Measurements from ENCODE around the gene POLR3GL. TPM values are rescaled to one million over a fixed set of nuclear protein-coding genes. Genes with fewer than 3 reads are reported as not detected.

Gene POLR3GL
- total RNA-seq, 1 experiment from 2014 or later, result 10.6 TPM

DNA sequence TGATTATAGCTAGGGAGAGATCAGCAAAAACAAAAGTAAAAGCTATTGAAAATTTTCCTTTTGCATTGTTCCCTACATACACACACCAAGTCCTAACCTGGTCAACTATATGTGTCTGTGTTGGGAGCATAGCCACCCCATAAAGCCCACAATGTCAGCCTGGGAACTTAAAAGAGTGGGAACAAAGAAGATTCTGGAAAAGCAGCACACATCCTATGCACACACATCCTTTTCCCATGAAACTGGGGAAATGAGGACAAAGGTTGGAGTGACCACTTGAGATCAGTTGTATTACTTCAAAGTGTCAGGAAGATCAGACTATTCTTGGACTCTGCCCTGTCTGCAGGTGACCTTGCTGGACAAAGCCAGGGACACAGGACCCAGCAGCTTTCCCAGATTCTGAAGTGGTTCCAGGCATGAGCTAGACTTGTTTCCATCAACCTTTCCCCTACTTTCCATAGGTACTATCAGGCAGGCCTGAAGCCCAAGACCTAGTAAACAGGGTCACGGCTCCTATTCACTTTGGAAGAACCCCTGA is 16.0 kb downstream of the POLR3GL start:
- Histone ChIP-seq H3K4me1 (replicated peaks; ENCODE audit: insufficient read depth) (peaks cover 60% of the 10 kb centered on the region), H3K79me2 (ENCODE audit: low read depth) (no peaks in the 10 kb centered on the region), H3K36me3 (ENCODE audit: low read depth) (no peaks in the 10 kb centered on the region), H3K9me2 (ENCODE audit: insufficient read depth) (no peaks in the 10 kb centered on the region), H2AFZ (no peak overlapping the region), H3K27me3 (ENCODE audit: insufficient read depth, low read depth) (no peaks in the 10 kb centered on the region), H3K9me3 (ENCODE audit: insufficient read depth, low read depth) (no peaks in the 10 kb centered on the region), H3K27ac (peak overlapping the region; percentile 100), H3K4me2 (peak overlapping the region; percentile 89), H4K20me1 (ENCODE audit: insufficient read depth) (no peaks in the 10 kb centered on the region), H3K4me3 (no peak overlapping the region), H3F3A (ENCODE audit: insufficient read depth, low read depth) (peaks cover 34% of the 10 kb centered on the region)
- BruUV-seq (replicated peaks), result no TSS peak
- POLR2A ChIA-PET (ENCODE audit: unreplicated experiment), result no interaction called here
- peak in 1 of 2 experiments; percentile 2 for DNase-seq
- intact Hi-C loops (cut with micrococcal nuclease; ENCODE audit: unreplicated experiment), result no loop called here
- TF ChIP-seq, protein P1, sequence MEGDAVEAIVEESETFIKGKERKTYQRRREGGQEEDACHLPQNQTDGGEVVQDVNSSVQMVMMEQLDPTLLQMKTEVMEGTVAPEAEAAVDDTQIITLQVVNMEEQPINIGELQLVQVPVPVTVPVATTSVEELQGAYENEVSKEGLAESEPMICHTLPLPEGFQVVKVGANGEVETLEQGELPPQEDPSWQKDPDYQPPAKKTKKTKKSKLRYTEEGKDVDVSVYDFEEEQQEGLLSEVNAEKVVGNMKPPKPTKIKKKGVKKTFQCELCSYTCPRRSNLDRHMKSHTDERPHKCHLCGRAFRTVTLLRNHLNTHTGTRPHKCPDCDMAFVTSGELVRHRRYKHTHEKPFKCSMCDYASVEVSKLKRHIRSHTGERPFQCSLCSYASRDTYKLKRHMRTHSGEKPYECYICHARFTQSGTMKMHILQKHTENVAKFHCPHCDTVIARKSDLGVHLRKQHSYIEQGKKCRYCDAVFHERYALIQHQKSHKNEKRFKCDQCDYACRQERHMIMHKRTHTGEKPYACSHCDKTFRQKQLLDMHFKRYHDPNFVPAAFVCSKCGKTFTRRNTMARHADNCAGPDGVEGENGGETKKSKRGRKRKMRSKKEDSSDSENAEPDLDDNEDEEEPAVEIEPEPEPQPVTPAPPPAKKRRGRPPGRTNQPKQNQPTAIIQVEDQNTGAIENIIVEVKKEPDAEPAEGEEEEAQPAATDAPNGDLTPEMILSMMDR (conservative IDR thresholded peaks at IDR 0.05), result no peak
- TF ChIP-seq EZH2 (IDR thresholded peaks at IDR 0.05; ENCODE audit: low read depth), result no peak
- CTCF ChIA-PET, result interaction anchor here (4.7 kb wide), 1 partner anchor 26 kb away, joined by 24 read pairs; no protein-coding TSS in a partner anchor

DNA sequence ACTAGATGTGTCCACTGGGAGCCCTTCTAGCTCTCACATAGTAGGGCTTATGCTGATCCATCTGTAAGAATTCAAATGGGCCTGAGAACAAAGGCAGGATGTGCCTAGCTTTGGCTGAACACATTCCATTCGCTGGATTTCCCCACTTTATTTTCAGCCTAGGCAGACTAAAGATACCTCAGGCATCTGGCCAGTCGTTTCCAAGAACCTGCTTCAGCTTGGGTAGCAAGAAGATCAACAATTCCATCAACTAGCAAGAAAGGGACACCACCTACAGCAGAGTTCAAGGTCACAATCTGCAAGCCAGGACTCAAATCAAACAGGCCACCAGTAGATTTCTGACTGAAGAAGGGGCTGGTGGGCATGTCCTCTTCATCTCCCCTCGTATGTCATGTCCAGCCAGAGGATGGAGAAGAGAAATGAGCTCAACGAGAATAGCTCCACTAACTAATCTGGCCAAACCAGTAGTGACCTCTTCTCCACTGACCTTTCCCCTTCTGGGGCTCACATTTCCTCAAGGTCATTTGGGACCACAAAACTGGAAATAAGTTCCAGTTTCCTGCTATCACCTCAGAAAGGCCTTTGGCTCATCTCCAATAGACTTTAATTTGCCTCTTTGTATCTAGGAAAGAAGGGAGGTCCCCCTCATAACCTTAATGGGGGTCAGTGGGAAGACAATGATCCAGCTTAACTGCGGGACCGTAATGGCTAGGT is 17.7 kb downstream of the POLR3GL start:
- peaks cover 46% of the 10 kb centered on the region for H3F3A ChIP-seq (ENCODE audit: insufficient read depth, low read depth)
- no peaks in the 10 kb centered on the region for H3K9me2 ChIP-seq (ENCODE audit: insufficient read depth)
- no peaks in the 10 kb centered on the region for H3K27me3 ChIP-seq (ENCODE audit: insufficient read depth, low read depth)
- intact Hi-C loops (cut with micrococcal nuclease; ENCODE audit: unreplicated experiment), result no loop called here
- no peak overlapping the region for H2AFZ ChIP-seq
- no peaks in the 10 kb centered on the region for H3K36me3 ChIP-seq (ENCODE audit: low read depth)
- no peak overlapping the region for H3K4me3 ChIP-seq
- H3K9me3 ChIP-seq (ENCODE audit: insufficient read depth, low read depth), result no peaks in the 10 kb centered on the region
- ChIA-PET CTCF (no interaction called here), POLR2A (ENCODE audit: unreplicated experiment) (no interaction called here)
- BruUV-seq (replicated peaks), result no TSS peak
- TF ChIP-seq, protein P1 (conservative IDR thresholded peaks at IDR 0.05), result no peak
- TF ChIP-seq EZH2 (IDR thresholded peaks at IDR 0.05; ENCODE audit: low read depth), result no peak
- H3K4me2 ChIP-seq, result no peak overlapping the region
- H3K4me1 ChIP-seq (replicated peaks; ENCODE audit: insufficient read depth), result peaks cover 70% of the 10 kb centered on the region
- H3K79me2 ChIP-seq (ENCODE audit: low read depth), result no peaks in the 10 kb centered on the region
- no peak overlapping the region for H3K27ac ChIP-seq
- no peaks in the 10 kb centered on the region for H4K20me1 ChIP-seq (ENCODE audit: insufficient read depth)
- no peak for DNase-seq

DNA sequence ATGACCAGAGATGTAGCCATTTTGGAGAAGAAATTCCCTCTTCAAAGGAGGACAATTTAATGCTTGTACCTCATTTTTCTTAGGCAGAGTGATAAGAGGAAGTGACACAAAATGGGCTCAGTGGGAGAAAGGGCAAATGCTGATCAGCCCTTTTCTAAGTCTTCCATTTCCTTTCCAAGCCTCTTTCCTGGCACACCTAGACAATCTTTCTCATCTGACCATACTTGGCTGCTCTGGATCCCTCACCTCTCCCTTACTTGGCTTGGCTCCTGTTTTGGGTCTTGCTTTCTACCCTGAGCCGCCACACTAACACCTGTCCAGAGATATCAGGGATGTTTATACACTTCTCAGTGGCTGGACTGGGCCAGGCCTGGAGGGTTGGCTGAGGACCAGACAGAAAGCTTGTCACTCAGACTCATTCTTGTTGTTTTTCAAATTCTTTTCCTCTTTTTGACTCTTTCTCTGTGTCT is 18.8 kb downstream of the POLR3GL start:
- Histone ChIP-seq H4K20me1 (ENCODE audit: insufficient read depth) (no peaks in the 10 kb centered on the region), H3K9me2 (ENCODE audit: insufficient read depth) (no peaks in the 10 kb centered on the region), H3K27ac (peak overlapping the region; percentile 50), H3K4me1 (replicated peaks; ENCODE audit: insufficient read depth) (peaks cover 62% of the 10 kb centered on the region), H3K36me3 (ENCODE audit: low read depth) (no peaks in the 10 kb centered on the region), H3K9me3 (ENCODE audit: insufficient read depth, low read depth) (no peaks in the 10 kb centered on the region), H3K4me3 (no peak overlapping the region), H3K79me2 (ENCODE audit: low read depth) (no peaks in the 10 kb centered on the region), H3K4me2 (peak overlapping the region; percentile 57), H3K27me3 (ENCODE audit: insufficient read depth, low read depth) (no peaks in the 10 kb centered on the region), H2AFZ (peak overlapping the region; percentile 55; the same call in 1 of the 2 replicates), H3F3A (ENCODE audit: insufficient read depth, low read depth) (peaks cover 39% of the 10 kb centered on the region)
- ChIA-PET CTCF (no interaction called here), POLR2A (ENCODE audit: unreplicated experiment) (no interaction called here)
- intact Hi-C loops (cut with micrococcal nuclease; ENCODE audit: unreplicated experiment), result no loop called here
- DNase-seq, result peak; percentile 36 to 43
- no TSS peak for BruUV-seq (replicated peaks)
- TF ChIP-seq EZH2 (IDR thresholded peaks at IDR 0.05; ENCODE audit: low read depth), result no peak
- TF ChIP-seq, protein P1 (conservative IDR thresholded peaks at IDR 0.05), result no peak

Measured in PC-9 (cell line).